Stimulated activated CD8-positive, alpha-beta memory T cell treated with anti-CD3 and anti-CD28 coated beads, Interleukin-15, amount 100 ng/mL, for 4 hours (primary cell): ENCODE results near the gene BBOF1.
"Not testable (repeated sequence)": the region's sequence is repeated elsewhere in the genome, so short reads cannot be mapped to it uniquely, and the experiment has no call there.

Source experiments
- DNase-seq, 2 donors: peaks; one replicate each; pipeline ENCODE4 v3.0.0-alpha.2; 2020; ENCODE audit warnings: low read depth in 2 of 2

BBOF1 gene

DNA sequence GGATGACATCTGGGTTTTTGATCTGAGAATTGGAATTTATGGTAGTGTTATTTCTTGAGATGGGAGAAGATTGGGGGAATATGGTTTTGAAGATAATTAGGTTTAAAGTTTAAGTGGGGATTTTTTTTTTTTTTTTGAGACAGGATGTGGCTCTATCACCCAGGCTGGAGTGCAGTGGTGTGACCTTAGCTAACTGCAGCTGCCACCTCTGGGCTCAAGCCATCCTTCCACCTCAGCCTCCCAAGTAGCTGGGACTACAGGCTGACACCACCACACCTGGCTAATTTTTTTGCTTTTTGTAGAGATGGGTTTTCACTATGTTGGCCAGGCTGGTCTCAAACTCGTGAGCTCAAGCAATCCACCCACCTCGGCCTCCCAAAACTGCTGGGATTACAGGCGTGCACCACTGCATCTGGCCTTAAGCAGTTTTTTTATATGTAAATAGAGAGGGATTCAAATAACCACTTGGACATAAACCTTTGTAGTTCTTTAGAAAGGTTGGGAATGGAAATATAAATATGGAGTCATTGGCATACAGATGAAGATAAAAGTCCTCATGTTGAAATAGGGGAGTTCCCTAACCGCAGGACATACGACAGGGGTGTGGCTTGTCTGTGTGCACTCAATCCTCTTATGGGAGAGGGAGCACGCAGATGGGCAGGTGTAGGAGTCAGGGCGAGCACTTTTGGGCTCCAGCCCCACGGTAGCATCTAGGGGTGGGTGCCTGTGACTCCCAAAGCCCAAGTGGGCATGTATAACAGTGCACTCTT is 70.3 kb downstream of the BBOF1 start:
- DNase-seq: no peak

DNA sequence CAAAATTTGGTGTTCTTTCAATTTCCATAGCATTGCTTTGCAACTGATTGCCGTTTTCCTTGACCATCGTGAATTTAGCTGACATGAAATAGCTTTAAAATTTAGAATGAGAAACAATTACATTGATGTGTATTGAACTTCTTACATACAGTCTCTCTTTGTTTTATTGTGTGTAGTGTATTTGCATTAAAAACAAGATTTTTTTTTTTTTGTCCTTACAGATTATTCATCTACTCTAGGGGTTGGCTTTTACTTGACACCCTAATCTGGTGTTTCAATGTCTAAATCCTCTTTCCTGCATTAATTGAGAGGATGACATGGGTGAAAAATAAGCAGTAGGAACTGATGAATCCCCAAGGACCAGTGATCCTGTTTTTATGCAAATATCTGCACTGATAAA is 86.2 kb downstream of the BBOF1 start:
- no peak for DNase-seq

DNA sequence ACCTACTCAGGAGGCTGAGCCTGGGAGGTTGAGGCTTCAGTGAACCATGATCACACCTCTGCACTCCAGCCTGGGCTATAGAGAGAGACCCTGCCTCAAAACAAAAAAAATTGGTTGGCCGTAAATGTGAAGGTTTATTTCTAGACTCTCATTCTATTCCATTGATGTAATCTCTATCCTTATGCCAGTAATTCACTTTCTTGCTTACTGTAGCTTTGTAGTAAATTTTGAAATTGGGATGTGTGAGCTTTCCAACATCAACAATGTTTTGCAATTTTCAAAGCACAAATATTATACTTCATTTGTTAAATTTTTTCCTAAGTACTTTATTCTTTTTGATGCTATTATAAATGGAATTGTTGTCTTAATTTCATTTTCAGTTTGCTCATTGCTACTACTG is 90.2 kb downstream of the BBOF1 start:
- no peak for DNase-seq

DNA sequence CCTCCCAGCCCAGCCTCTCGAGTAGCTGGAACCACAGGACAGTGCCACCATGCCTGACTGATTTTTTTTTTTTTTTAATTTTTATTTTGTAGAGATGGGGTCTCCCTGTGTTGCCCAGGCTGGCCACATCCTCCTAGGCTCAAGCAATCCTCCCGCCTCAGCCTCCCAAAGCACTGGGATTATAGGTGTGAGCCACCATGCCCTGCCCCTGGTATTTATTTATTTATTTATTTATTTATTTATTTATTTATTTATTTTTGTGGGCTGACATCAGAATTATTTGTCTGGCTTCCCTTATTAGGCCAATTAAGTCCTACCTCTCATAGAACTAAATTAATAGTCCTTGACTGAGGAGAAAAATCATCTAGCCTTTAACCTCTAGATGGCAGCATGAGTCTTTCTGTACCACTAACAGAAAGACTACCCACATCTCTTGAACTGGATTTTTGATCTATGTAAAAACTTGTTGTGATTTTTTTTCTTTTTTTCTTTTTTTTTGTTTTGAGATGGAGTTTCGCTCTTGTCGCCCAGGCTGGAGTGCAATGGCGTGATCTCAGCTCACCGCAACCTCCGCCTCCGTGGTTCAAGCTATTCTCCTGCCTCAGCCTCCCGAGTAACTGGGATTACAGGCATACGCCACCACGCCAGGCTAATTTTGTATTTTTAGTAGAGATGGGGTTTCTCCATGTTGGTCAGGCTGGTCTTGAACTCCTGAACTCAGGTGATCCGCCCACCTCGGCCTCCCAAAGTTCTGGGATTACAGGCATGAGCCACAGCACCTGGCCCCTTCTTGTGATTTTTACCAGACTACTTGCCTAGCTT is 92.5 kb downstream of the BBOF1 start:
- DNase-seq: not testable (repeated sequence)
